ENCODE measurements around the gene SLC19A1.

The SLC19A1 gene

DNA sequence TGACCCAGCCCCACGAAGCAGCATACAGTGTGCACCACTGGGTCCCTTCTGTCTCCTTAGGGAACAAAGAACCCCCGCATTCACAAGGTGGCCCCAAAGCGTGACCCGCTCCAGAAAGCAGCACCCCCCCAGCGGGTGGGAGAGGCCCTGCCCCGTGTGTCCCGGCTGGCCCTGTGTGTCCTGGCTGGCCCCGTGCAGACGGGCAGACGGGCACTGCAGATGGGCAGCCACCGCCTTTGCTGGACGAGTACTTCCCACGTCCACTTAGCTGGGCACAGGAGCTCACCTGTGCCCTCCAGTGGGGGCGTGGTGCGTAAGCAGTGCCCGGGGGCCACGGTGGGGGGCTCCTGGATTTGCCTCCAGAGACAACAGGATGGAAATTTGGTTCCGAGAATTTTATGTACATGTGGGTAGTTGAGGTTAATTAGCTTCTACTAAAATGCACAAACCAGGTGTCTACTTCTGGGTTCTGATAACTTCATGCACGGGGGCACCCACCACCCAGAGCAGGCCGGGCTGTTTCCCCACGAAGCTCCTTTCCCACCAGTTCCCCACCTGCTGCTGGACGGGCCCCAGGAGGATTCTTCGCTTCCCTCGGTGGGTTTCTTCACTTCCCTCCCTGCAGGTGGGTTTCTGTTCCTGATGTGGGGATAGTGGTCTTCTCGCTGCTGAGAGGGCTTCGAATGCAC lies 33.2 kb upstream of the SLC19A1 start:
- Histone ChIP-seq H3K9me3 (no peaks in the 10 kb centered on the region), H3K27ac (no peak overlapping the region), H3K4me1 (ENCODE audit: control insufficient read depth in 1 of 2, insufficient read depth in 1 of 2, low read depth in 1 of 2, low read length in 1 of 2) (no peaks in the 10 kb centered on the region), H3K27me3 (peaks cover 5% of the 10 kb centered on the region), H3K4me3 (ENCODE audit: low read depth in 1 of 2, low read length in 1 of 2) (no peak overlapping the region), H3K36me3 (no peaks in the 10 kb centered on the region)
- TF ChIP-seq, protein P1, sequence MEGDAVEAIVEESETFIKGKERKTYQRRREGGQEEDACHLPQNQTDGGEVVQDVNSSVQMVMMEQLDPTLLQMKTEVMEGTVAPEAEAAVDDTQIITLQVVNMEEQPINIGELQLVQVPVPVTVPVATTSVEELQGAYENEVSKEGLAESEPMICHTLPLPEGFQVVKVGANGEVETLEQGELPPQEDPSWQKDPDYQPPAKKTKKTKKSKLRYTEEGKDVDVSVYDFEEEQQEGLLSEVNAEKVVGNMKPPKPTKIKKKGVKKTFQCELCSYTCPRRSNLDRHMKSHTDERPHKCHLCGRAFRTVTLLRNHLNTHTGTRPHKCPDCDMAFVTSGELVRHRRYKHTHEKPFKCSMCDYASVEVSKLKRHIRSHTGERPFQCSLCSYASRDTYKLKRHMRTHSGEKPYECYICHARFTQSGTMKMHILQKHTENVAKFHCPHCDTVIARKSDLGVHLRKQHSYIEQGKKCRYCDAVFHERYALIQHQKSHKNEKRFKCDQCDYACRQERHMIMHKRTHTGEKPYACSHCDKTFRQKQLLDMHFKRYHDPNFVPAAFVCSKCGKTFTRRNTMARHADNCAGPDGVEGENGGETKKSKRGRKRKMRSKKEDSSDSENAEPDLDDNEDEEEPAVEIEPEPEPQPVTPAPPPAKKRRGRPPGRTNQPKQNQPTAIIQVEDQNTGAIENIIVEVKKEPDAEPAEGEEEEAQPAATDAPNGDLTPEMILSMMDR (IDR thresholded peaks at IDR 0.05): no peak

DNA sequence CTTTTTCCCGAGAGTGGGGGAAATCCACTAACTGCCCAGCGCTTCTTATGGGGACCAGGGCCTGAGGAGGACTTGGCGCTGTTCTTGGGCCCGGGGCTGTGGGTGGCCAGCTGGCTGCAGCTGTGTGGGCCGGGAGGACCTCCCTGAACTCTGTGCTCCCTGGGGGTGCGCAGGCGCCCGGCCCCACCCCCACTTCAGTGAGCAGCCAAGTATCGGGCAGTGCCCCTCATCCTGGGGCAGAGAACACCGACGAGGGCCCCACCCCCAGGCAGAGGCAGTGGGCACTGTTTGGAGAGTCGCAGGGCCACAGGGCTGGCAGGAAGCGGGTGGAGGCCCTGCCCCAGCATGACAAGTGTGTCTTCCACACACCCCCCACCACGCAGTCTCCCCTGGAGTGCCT lies 32.5 kb upstream of the SLC19A1 start:
- H3K9me3 ChIP-seq: no peaks in the 10 kb centered on the region
- H3K36me3 ChIP-seq: no peaks in the 10 kb centered on the region
- peaks cover 5% of the 10 kb centered on the region for H3K27me3 ChIP-seq
- H3K4me1 ChIP-seq (ENCODE audit: control insufficient read depth in 1 of 2, insufficient read depth in 1 of 2, low read depth in 1 of 2, low read length in 1 of 2): no peaks in the 10 kb centered on the region
- H3K4me3 ChIP-seq (ENCODE audit: low read depth in 1 of 2, low read length in 1 of 2): no peak overlapping the region
- no peak overlapping the region for H3K27ac ChIP-seq
- TF ChIP-seq, protein P1 (IDR thresholded peaks at IDR 0.05): no peak

DNA sequence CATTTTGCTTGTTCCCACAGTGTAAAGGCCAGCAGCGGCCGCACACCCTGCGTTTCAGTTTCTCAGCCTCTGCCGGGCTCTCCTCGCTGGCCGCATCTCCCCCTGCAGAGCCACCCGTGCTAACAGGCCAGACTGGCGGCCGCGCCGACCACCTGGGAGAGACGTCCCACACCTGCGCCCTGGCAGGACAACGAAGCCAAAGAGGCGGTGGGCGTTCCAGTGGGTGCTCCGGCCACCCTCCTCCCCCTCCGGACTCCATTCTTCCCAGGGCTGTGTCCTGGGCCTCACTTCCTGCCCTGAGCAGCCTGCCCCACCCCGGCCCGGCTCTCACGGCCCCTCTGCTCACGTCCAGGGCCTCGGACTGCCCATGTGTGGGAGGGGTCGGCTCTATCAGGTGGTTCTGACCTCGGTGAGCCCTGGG lies 31.9 kb upstream of the SLC19A1 start:
- H3K27ac ChIP-seq: no peak overlapping the region
- H3K4me1 ChIP-seq (ENCODE audit: control insufficient read depth in 1 of 2, insufficient read depth in 1 of 2, low read depth in 1 of 2, low read length in 1 of 2): no peaks in the 10 kb centered on the region
- H3K4me3 ChIP-seq (ENCODE audit: low read depth in 1 of 2, low read length in 1 of 2): no peak overlapping the region
- H3K36me3 ChIP-seq: no peaks in the 10 kb centered on the region
- H3K27me3 ChIP-seq: peaks cover 9% of the 10 kb centered on the region
- no peaks in the 10 kb centered on the region for H3K9me3 ChIP-seq
- TF ChIP-seq, protein P1 (IDR thresholded peaks at IDR 0.05): no peak

DNA sequence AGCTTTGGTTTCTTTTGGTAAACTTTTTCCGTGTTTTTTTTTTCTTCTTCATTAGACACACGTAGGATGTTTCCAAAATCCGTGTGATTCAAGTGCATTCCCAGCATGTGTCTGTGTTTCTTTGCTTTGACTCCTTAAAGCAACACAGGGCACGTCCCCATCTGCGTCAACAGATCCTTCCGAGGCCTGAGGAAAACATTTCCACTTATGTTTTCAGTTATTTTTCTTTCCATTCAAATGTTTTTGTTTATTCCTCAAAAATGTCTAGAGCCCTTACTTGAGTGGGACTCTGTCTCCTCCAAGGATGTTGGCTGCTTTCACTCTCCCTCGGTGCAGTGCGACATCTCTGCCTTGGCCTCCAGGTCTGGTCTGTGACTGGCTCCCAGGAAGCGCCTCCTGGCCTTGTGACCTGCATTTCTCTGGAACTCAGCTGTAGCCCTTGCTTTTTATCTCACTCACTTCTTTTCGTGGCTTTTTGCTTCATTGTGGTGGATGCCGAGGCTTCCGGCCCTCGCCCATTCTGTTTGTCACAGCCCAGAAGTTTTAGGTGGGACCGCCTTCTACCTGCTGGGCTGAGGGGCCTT lies 31.3 kb upstream of the SLC19A1 start:
- TF ChIP-seq, protein P1 (IDR thresholded peaks at IDR 0.05): no peak
- Histone ChIP-seq H3K4me3 (ENCODE audit: low read depth in 1 of 2, low read length in 1 of 2) (no peak overlapping the region), H3K4me1 (ENCODE audit: control insufficient read depth in 1 of 2, insufficient read depth in 1 of 2, low read depth in 1 of 2, low read length in 1 of 2) (no peaks in the 10 kb centered on the region), H3K36me3 (no peaks in the 10 kb centered on the region), H3K27me3 (peaks cover 12% of the 10 kb centered on the region), H3K9me3 (no peaks in the 10 kb centered on the region), H3K27ac (no peak overlapping the region)

DNA sequence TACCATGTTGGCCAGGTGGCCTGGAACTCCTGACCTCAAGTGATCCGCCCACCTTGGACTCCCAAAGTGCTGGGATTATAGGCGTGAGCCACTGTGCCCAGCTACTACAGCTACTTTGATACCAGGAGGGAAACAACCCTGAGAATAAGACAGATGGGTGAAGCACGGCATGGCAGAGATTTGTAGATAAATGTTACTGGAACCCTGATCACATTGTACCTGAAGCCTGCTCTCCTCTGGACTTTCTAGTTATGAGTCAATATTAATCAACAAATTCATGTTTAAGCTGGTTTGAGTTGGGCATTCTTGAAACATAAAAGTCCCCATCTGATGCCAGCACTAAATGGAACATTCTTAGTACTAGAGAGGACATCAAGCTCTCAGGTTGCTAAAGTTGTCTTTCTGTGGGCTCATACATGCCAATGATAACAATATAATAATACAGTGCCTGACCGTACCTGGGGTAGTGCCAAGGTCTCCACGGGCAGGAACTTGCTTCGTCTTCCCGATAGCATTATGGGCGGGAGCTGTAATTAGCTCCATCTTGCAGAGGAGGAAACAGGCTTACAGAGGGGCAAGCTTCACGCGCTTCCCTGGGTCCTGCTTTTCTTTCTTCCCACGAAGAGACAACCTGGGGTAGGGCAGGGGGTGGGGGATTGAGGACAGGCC lies 30.7 kb upstream of the SLC19A1 start:
- H3K4me3 ChIP-seq (ENCODE audit: low read depth in 1 of 2, low read length in 1 of 2): no peak overlapping the region
- H3K9me3 ChIP-seq: no peaks in the 10 kb centered on the region
- TF ChIP-seq, protein P1 (IDR thresholded peaks at IDR 0.05): no peak
- H3K4me1 ChIP-seq (ENCODE audit: control insufficient read depth in 1 of 2, insufficient read depth in 1 of 2, low read depth in 1 of 2, low read length in 1 of 2): no peaks in the 10 kb centered on the region
- H3K36me3 ChIP-seq: no peaks in the 10 kb centered on the region
- H3K27me3 ChIP-seq: peaks cover 18% of the 10 kb centered on the region
- no peak overlapping the region for H3K27ac ChIP-seq

Measured in neutrophil (primary cell).